GM23248 (cell line): ENCODE measurements around the gene FOXS1.

Source experiments
- EZH2 ChIP-seq: fragments of 200-600 bp; sonication (generic); IDR thresholded peaks from 2 replicates; pipeline ENCODE4 v1.6.1; 2018; ENCODE audit warnings: antibody characterized with exemption, mild to moderate bottlenecking; ENCODE audit not compliant: insufficient read depth, poor library complexity, severe bottlenecking
- EZH2phosphoT487 ChIP-seq: fragments of 200-600 bp; sonication (generic); IDR thresholded peaks from 2 replicates; pipeline ENCODE4 v1.6.1; 2018; ENCODE audit warnings: antibody characterized with exemption, moderate library complexity, mild to moderate bottlenecking, low read depth; ENCODE audit not compliant: insufficient read depth

DNA sequence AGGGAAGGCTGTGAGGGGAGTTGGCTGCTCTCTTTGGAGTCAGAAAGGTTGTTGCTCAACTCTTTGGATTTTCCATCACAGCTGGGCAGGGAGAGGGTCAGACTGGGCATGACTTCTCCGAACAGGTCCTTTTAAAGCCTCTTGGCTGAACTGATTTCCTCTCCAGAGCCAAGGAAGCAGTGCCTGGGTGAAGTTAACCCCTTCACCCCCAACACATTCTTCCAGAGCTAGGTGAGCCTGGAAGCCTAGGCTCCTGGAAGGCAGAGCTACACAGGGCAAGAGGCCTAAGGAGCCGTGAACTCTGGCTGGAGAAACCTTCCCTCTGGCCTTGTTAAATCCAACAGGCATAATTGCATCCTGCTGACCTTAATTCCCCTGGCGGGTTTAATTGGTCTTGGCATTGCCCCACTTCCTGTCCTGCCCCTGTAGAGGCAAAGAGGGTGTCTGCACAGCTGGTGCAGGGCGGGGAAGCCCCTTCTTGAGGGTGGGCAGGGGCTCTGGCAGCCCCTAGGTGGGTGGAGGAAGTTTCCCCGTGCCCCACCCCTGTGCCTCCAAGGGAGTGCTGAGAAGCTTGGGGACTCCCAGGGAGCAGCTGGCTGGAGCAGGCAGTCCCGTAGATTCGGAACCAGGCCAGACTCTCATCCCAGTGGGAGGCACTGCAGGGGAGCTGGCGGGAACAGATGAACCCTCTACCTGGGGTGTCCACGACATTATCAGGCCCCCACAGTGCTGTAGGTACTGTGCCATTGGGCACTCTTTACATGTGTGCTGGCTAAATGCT, 29.8 kb downstream of the FOXS1 start:
- TF ChIP-seq EZH2, result no peak
- no peak for TF ChIP-seq EZH2phosphoT487
